H1 (cell line): Measurements from ENCODE around the gene MROH7. TPM values are rescaled to one million over a fixed set of nuclear protein-coding genes. Genes with fewer than 3 reads are reported as not detected.

Experiments used
- BACH1 ChIP-seq: IDR thresholded peaks from 2 replicates; pipeline ENCODE4 v1.6.1; 2012; ENCODE audit warnings: low read length, improper control_type of control experiment
- CBX5 ChIP-seq: fragments of 300-800, 300-1000 bp; sonication (generic); IDR thresholded peaks from 2 replicates; pipeline ENCODE4 v1.7.1; 2016; ENCODE audit warnings: antibody characterized with exemption, low read length, low read depth
- CBX8 ChIP-seq: fragments of 300-800, 300-1000 bp; sonication (generic); IDR thresholded peaks from 2 replicates; pipeline ENCODE4 v1.7.1; 2016; ENCODE audit warnings: low read depth, low read length, borderline replicate concordance
- E2F6 ChIP-seq: IDR thresholded peaks from 2 replicates; pipeline ENCODE4 v1.6.1; 2012; ENCODE audit warnings: inconsistent platforms
- KDM1A ChIP-seq: fragments of 200-600, 300-600 bp; sonication (generic); IDR thresholded peaks from 2 replicates; pipeline ENCODE4 v1.7.1; 2016; ENCODE audit warnings: mild to moderate bottlenecking, low read length, borderline replicate concordance
- KDM4A ChIP-seq: IDR thresholded peaks from one replicate; pipeline ENCODE4 v1.7.1; 2012; ENCODE audit warnings: low read depth, mild to moderate bottlenecking, moderate library complexity, low read length, inconsistent platforms; ENCODE audit not compliant: severe bottlenecking
- MAX ChIP-seq: IDR thresholded peaks from 2 replicates; pipeline ENCODE4 v1.6.1; 2012; ENCODE audit warnings: inconsistent platforms
- PHF8 ChIP-seq: fragments of 200-600 bp; sonication (generic); conservative IDR thresholded peaks from 2 replicates; pipeline ENCODE4 v1.7.1; 2012; ENCODE audit warnings: low read depth, mild to moderate bottlenecking, inconsistent platforms, low read length, moderate library complexity
- TAF1 ChIP-seq: IDR thresholded peaks from 2 replicates; pipeline ENCODE4 v1.6.1; 2011; ENCODE audit warnings: mild to moderate bottlenecking, low read depth, low read length
- polyA plus RNA-seq, 7 experiments: library from polyadenylated mRNA; depleted of rRNA in 3 of 7; stranded (reverse) in 5 of 7; unstranded in 2 of 7; fragments of >200 nt in 5 of 7; fragments of 200-250 nt in 2 of 7; gene quantifications; 1 replicate in 5 of 7; 2 replicates in 1 of 7; 4 replicates in 1 of 7; pipeline versions ENCODE4 v1.2.1 to v1.2.3, GENCODE V29; 2011 to 2013; ENCODE audit warnings: missing spikeins in 2 of 7, mixed read lengths in 2 of 7
- total RNA-seq: library from RNA; stranded (reverse); fragmentation: NEBNext Ultra II Directional; extraction: Animal tissue kit (Norgen Biotek cat#: 25700); gene quantifications from 2 replicates; pipeline ENCODE4 v1.2.1, GENCODE V29; 2021

The MROH7 gene
- total and polyA plus RNA-seq, 2 of the 8 experiments (the other 6 are each of a cell fraction or from before 2014, with no cell fraction given): 0.07 to 0.20 TPM

- TF ChIP-seq BACH1 (no peak), KDM1A (no peak), CBX8 (no peak), KDM4A (no peak), MAX (no peak), TAF1 (no peak), PHF8 (no peak), CBX5 (no peak), E2F6 (no peak)
Measured at GRCh38 chr1:54597455-54598030, 44.0 kb upstream of the MROH7 start (continued).
